Bone marrow (tissue), 2 donors: ENCODE data around the gene XYLB.
"Not testable (repeated sequence)": the region's sequence is repeated elsewhere in the genome, so short reads cannot be mapped to it uniquely, and the experiment has no call there.

ENCODE experiments used
- DNase-seq, 2 donors: peaks; one replicate each; lab custom pipeline; 2025; lab: John Stamatoyannopoulos, UW

The XYLB gene

DNA sequence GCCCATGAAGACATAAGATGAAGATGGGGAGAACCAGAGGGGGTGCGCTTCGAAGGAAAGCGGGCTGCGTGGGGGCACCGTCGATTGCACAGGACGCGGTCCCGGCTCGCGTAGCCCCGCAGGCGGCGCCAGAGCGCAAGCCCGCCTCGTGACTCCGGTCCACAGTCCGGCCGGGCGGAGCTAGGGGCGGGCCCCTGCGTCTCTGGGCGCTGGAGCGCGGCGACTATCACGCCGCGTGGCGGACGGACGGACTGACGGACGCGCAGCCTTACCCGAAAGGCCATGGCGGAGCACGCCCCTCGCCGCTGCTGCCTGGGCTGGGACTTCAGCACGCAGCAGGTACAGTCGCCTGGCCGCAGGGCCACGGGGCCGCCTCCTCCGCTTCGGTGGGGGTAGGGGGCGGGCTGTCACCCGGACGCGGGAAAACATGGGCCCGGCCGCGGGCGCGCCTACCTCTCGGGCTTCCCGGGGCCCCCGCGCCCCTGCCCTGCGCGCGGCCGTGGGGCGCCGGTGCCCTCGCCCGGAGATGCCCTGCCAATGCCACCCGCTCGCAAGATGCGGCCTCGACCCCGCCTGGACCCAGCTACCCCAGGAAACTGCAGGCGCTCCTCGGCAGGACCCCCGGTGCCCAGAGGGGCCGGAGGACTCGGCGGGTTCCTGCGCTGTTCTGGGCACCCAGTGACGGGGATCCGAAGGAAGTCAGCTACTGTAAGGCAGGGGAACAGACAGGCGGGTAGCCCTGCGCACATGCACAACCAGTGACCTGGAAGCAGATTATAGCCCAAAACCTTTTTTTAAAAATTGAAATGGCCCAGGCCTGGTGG is at the start of gene XYLB:
TSS of gene XYLB (plus strand) at position 199 of the 824 bp plus-strand sequence. CDS start at position 283, 84 bp downstream.
- peak; percentile 35 to 52 for DNase-seq

DNA sequence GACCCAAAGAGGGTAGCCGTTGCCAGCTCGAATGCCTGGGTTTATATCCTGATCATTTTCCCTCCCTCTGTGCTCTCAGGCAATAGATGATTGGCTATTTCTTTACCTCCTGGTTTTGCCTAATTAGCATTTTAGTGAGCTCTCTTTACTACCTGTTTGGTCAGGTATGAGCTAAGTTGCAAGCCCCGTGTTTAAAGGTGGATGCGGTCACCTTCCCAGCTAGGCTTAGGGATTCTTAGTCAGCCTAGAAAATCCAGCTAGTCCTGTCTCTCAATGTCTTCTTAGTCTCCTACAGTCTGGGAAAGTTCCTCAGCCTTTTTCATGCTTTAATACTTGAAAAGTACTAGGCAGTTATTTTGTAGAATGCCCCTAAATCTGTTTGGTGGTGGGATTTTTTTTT is 49.5 kb upstream of the XYLB start:
- DNase-seq, result not testable (repeated sequence)

DNA sequence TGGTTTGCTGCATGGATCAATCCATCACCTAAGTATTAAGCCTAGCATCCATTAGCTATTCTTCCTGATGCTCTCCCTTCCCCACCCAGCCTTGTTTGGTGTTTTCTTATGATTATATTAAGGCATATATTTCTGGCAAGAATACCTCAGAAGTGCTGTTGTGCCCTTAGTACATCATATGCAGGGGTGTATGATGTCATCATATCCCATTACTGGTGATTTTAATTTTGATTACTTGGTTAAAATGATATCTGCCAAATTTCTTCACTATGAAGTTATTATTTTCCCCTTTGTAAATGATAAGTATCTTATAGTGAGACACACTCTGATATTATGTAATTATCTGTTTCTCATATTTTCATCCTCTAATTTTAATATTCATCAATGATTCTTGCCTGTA is 49.0 kb upstream of the XYLB start:
- DNase-seq, result no peak

DNA sequence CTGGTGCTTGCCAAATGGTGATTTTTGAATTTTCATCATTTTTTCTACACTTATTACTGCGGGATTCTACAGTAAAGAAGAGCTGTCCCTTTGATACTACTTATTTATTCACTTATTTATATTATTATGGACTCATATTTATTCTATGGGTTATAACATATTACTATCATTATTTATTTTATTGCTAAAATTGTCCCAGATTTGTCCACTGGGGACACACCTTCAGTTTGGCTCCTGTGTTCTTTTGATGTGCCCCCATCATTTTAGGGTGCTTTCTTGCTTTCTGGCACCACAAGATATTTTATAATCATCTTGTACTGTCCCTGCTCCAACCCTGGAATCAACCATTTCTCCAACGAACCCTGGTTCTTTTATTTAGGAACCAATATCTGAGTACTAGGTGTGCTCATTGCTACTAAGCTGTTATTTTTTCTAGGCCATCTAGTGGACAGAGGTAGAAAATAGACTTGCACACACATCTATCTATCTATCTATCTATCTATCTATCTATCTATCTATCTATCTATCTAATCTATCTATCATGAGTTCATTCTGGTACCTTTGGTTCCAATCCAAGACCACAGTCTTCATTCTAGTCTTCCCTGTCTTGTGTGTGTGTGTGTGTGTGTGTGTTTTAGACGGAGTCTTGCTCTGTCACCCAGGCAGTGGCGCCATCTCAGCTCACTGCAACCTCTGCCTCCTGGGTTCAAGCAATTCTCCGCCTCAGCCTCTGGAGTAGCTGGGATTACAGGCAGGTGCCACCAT is 48.5 kb upstream of the XYLB start:
- DNase-seq, result no peak

DNA sequence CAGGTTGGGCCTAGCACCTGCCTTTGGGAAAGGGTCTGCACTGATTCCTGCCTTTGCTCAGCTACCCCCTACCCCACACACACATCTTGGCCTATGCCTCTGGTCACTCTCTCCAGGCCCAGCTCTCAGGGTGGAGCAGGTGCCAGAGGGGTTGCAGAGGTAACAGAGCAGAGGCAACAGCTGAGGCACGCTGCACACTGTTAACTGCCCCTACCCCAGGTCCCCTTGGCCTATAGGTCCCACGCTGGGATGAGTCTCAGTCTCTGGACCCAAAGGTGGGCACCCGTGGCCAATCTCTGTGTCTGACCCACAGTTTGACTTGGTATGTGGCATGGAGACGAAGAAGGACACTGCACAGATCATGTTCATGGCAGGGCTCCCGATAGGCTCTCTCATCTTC is 39.6 kb upstream of the XYLB start:
- DNase-seq, result no peak

DNA sequence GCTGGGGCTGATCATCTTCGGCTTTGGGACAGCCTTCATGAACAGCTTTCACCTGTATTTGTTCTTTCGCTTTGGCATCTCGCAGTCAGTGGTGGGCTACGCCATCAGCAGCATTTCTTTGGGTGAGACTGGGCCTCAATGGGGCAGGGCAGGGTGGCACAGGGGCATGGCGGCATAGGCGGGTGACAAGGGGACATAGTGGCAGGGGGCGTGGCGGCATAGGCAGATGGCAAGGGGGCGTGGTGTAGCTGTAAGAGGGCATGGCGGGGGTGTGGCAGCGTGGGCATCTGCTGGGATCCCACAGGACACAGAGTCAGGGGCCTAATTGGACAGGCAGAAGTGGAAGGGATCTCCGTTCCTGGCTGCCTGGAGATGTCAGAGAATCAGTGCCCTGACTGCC is 39.0 kb upstream of the XYLB start:
- no peak for DNase-seq

DNA sequence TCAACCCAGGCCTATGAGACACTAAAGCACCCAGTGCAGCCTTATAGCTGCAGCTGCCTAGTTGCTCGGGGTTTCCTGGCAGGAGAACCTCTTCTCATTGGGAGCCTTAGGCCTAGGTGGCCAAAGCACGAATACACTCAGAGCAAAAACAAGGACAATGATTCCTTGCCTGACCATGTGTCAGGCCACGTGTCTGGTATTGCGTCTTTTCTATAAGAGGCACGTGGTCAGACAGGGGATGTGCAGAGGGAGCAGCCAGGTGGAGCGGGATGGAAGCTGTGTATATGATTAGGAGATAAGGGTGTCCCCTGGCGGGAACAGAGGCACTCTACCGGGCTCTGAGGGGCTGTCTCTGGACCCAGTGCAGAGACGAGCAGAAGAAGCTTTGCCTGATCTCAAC is 38.1 kb upstream of the XYLB start:
- no peak for DNase-seq

DNA sequence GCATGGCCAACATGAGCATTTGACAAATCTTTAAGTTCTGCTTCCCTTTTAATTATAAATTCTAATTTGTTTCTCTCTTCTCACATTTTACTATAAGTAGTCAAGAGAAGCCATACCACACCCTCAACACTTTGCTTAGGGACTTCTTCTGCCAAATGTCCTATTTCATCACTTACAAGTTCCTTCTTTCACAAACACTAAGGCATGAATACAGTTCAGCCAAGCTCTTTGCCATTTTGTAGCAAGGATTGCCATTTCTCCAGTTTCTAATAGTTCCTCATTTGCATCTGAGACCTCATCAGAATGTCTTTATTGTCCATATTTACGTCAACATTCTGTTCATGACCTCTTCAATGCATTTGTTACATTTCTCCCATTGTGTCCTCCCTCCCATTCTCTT is 35.1 kb upstream of the XYLB start:
- DNase-seq, result no peak

DNA sequence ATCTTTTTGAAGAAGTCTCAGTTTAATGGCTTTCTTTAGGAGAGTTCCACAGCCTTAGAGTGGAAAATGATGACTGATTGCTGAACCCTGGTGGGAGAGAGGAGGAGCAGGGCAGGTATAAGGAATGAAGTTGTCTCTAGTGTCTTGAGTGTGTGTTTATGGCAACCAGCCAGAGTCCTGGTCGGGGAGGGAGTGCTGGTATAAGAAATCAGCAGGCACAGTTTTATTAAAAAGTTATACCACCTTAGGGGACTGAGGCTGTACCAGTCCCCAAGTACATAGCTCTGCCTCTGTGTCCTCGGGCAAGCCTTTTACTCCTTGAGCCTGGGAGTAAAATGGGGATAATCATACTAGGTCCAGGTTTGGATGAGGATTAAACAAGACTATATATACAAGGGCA is 34.6 kb upstream of the XYLB start:
- DNase-seq, result no peak

DNA sequence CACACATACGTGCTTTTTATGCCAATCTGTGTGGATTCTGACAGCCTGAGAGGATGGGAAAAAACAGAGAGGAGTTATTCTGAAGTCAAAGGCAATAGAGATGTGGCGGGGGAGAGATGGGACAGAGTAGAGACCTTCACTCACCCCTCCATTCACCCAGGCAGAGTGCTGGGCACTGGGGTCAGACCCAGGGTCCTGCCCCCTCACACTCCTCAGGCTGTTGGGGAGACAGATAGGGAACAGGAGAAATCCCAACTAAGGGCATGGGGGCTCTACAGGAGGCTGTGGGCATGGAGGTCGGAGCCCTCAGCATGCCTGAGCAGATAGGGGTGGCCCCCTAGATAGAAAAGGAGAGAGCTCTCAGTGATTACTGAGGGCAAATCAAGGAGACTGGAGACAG is 34.2 kb upstream of the XYLB start:
- DNase-seq, result no peak

DNA sequence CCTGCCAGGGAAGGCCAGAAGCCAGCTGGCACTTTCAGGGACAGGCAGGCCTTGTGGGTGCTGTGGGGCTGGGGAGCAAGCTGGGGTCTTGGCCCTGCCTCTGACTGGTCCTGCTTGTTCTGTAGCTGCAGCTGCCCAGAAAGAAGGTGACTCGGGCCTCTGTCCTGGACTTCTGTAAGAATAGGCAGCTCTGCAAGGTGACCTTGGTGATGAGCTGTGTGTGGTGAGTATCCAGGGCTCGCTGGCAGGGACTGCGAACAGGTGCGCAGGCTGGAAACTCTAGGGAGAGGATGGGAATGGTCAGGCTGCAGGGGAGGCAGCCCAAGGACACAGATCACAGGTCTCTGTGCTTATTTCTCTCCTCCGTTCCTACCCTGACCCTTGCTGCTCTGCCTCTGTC is 33.3 kb upstream of the XYLB start:
- DNase-seq, result no peak

DNA sequence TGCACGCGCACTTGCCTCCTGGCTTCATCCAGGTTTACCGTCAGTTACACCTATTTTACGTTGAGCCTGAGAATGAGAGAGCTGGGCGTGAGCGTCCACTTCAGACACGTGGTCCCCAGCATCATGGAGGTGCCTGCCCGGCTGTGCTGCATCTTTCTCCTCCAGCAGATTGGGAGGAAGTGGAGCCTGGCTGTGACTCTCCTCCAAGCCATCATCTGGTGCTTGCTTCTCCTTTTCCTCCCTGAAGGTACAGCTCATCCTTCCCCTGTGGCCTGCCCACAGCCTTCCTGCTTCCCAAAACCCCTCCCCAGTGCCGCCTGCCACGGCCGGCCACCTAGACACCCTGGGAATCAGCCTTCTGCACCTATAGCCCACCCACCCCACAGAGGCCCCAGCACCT is 32.9 kb upstream of the XYLB start:
- DNase-seq, result peak in 1 of 2 donors; percentile 6

DNA sequence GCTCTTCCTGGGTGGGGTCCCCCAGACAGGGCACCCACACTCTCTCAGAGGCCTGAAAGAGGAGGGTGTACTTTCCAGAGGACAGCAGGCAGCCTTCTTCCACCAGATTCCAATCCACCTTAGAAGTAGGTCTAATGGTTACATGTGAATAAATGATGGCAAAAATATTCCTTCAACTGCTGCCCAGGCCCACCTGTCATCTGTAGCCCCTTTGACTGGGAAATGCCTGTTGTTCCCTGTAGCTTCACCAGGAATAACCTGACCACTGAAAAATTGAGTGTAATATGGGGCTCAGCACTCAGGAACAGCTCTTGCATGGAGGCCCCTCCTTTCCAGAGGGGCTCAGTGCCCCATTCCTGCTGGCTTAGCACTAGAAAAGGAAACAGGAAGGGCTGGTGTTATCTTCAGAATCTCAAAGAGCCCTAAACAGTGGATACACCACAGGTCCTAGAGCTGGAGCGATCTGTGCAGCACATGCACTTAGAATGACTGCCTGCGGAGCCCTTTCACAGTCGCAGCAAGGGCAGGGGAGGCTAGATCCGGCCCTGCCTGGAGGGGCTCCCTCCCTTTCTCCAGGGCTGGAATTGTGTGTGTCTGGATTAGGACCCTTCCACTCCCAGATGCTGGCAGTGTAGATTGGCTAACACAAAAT is 32.3 kb upstream of the XYLB start:
- no peak for DNase-seq

DNA sequence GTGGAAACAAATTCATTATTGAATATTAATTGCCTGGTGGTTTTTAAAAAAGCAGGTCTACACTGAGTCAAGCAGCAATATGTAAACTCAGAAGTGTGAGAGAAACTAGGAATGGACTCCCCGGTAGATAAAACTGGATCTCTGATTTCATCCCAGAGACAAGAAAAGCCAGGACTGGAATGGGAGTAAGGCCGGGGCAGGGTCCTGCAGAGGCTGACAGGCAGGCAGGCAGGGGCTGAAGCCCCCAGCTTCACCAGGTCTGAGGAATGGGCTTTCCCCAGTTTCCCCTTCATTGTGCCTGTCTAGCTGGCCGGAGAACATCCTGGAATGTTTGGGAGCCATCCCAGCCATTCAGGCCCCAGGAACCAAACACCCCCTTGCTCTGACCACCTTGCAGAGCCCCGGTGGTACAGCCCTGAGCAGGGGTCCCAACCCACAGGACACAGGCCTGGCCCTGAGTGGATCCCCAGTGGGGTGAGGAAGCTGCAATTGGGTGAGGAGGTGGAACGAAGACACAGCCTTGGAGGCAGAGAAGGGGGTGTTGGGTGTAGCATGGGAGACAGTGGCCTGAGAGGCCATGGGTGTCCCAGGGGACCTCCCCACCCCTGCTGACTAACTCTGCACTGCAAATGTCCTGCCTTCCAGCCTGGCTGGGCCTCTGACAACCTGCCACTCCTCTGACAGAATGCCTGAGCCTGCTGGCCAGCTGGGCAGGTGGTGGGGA is 31.7 kb upstream of the XYLB start:
- no peak for DNase-seq

DNA sequence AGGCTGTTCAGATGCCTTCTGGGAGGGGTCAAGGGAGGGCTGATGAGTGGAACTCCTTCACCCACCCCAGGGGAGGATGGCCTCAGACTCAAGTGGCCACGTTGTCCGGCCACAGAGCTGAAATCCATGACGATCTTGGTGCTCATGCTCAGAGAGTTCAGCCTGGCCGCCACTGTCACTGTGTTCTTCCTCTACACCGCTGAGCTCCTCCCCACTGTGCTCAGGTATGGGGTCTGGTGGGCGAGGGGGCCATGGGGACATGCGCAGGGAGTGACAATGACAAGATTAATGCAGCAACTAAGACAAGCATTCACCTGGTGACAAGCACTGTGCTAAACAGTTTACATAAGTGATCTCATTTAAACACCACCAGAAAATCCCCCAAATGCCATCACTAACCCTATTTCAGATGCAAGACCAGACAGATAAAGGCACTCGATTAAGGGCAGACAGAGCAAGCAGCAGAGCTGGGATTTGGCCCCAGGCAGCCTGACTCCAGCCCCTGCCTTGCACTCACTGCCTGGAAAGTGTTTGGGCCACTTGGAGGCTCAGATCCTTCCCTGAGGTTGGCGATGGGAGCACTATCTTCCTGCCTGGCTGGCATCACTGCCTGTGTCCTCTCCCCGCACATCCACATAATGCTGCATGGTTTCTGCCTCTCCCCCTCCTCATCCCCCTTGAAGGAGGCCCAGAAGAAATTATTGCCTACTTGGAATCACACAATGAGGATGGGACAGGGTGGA is 30.9 kb upstream of the XYLB start:
- no peak for DNase-seq

DNA sequence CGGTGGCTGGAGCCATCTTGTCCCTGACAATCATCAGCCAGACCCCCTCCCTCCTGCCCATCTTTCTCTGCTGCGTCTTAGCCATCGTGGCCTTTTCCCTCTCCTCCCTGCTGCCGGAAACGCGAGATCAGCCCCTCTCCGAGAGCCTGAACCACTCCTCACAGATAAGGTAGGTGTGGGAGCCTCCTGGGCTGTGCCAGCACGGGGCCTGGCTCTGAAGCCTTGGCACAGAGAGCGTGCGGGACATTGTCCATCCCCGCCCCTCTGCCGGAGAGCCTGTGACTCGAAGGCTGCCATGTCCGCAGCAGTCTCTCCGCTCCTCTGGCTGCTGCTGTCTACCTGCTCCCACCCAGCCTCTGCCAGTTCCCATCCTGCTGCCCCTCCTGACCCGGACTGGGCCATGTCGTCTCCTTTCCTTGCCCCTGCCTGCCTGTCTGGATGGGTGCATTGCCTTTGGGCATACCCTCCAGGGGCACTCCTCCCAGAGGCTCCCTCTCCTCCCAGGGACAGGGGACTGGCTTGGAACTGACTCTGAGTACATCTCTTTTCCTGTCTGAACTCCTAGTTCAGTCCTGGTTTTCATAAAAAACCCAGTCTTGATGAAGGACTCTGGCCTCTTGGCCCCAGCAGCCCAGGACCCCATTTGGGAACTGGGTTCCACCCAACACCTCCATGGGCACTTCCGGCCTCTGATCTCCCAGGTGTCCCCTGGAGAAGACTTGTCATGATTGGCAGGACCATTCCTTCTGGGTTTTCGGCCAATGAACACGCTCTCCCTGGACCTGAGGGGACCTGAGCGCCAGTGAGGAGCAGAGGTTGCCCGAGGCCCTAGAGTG is 30.0 kb upstream of the XYLB start:
- no peak for DNase-seq

DNA sequence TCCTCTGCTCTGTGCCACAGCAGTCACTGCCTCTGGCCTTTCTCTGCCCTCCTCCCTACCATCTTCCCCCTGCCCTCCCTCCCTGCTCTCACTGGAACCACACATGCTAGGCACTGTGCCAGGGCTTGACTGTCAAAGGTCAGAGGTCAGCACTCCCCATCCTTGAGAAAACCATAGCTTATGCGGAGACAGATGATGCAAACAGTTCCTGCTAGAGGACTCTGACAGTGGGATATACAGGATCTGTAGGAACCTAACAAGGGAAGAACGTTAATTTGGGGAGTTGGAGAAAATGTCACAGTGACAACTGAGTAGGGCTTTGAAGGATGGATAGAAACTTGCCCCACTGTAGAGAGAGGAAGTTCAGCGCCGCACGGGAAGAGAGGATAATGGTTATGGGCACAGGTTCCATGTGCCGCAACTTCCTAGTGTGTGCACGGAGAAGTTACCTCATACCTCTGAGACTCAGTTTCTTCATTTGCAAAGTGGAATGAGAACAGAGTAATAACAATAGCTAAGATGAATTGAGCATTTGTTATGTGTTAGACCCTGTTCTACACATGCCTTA is 29.3 kb upstream of the XYLB start:
- DNase-seq, result no peak

DNA sequence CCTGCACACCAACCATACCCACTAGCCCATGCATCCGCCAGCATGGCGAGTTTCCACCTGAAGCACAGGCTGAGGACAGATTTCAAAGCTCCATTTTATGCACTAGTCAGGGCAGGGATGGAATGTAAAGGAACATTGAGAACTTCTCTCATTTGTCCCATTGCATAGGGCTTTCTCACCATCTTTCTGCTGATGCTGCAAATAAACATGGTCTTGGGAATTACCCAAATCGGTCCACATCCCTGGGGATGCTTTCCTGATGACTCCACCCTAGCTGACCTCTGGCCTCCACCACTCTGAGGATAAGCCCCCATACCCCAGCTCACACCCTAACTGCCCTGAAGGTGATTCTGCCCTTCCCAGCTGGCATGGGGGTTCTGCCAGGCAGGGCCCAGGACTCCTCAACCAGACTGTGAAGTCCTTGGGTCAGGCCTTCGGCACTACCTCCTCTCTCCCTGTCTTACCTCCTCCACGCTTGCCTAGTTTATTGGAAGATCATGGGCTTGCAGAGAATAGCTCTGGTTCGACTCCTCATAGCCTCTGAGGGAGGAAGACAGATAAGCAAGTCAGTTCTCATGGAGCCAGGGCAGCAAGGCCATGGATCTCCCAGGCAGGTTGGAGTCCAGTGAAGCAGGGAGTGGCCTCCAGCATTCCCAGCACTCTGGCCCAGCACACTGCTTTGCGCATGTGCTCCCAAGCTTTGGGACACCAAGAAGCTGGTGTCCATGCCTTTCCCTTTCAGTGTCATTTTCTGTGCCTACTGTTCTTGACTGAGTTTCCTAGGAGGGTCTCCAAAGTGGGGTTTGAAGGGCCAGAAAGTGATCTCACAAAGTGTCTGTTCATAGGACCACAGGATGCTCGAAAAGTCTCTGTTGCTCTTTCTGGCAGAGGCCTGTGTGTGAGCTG is 27.6 kb upstream of the XYLB start:
- DNase-seq, result no peak

DNA sequence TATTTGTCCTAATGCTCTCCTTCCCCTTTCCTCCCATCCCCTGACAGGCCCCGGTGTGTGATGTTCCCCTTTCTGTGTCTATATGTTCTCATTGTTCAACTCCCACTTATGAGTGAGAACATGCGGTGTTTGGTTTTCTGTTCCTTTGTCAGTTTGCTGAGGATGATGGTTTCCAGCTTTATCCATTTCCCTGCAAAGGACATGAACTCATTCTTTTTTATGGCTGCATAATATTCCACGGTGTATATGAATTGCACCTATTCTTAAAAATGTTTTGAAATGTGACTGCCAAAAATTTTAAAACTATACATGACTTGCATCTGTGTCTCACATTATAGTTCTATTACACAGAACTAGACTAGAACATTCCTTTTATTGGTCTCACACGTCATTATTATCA is 25.9 kb upstream of the XYLB start:
- DNase-seq, result not testable (repeated sequence)
